ENCODE data around the gene TRAK2.
A peak's percentile ranks its signal among the peaks of the same experiment; 100 is the strongest.

Gene TRAK2

DNA sequence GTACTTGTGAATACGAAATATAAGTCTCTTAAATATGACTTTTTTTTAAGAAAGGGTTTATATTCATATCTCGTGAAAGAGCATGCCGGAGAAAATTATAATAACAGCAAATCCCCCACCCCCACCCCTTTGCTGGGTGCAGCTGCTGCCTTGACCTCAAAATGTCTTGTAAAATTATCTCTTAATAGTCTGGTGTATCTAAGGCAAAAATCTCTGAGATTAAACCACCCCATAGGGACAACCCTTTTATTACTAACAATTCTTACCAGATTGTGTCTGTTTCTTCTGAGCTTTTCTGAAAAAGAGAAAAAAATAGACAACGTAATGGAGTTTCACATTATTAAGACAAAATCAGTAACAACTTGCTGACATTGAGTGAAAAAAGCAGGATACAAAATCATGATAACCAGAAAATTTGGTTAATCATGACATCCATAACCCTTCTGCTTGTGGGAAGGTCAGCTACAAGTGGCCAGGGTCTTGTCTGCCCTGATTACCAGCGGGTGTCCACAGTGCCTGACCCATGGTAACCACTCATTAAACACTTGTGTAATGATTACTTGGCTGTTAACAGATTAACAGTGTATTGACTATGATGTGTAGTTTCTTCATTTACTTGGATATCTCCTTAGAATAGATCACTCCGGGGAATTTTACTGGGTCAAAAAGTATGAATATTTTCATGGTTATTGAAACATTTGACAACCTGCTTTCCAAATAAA is 1.8 kb upstream of the TRAK2 start:
- peak overlapping the region; percentile 90 for H3K4me3 ChIP-seq (ENCODE audit: low read depth, low read length)
- no peak for TF ChIP-seq CTCF (IDR thresholded peaks at IDR 0.05; ENCODE audit: low read depth, low read length, missing control alignments)
- in situ Hi-C loops (cut with HindIII; ENCODE audit: low pct_ligation_motif_present, low sequenced_read_pairs) = no loop called here
- H3K27me3 ChIP-seq (replicated peaks) = no peaks in the 10 kb centered on the region
- H3K36me3 ChIP-seq (replicated peaks) = no peaks in the 10 kb centered on the region
- no peak for DNase-seq
- H3K27ac ChIP-seq = no peak overlapping the region

DNA sequence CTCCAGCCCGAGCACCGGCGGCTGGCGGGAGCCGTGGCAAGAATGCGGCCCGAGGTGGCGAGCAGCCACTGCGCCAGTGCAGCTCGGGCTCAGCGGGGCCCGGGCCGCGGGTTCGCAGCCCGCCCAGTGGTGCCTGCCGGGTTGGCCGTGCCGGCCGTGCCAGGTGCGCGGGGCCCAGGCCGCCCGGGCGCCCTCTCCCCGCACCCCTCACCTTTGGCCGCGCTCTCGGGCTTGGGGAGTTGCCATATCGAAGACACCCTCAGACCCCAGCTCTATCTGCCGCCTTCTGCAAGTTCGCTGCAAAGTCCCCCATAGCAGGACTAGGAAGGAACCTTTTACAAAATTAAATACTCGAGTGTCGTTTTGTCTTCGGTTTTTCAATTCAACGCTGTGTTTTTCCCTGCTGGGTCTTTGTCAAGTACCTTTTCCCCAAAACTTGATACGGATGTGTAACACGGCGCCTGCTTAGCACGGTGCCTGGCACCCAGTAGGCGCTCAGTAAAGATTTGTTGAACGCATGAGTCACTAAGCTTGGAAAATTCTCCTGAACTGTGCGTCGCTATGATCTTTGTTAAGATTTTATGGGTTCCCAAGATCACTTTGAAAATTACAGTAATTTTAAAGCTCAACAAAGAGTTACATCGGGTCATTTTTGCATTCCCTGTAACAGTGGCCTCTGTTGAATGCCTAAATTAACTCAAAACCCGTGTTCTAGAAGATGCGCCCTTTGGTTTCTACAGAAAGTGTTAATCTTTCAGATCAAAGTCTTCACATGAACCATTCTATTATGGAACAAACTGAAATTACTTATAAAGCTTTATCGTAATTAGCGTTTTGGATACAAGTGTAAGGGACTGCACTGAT is 1.0 kb upstream of the TRAK2 start:
- peak overlapping the region; percentile 68 for H3K27ac ChIP-seq
- no peak for TF ChIP-seq CTCF (IDR thresholded peaks at IDR 0.05; ENCODE audit: low read depth, low read length, missing control alignments)
- H3K27me3 ChIP-seq (replicated peaks) = no peaks in the 10 kb centered on the region
- no peaks in the 10 kb centered on the region for H3K36me3 ChIP-seq (replicated peaks)
- DNase-seq = no peak
- in situ Hi-C loops (cut with HindIII; ENCODE audit: low pct_ligation_motif_present, low sequenced_read_pairs) = no loop called here
- H3K4me3 ChIP-seq (ENCODE audit: low read depth, low read length) = peak overlapping the region; percentile 90

GRCh38 chr2:201450954-201451291 is 335 bp downstream of the TRAK2 start:
- in situ Hi-C loops (cut with HindIII; ENCODE audit: low pct_ligation_motif_present, low sequenced_read_pairs) = no loop called here
- Histone ChIP-seq H3K4me3 (ENCODE audit: low read depth, low read length) (peak overlapping the region; percentile 90), H3K27ac (peak overlapping the region; percentile 68), H3K27me3 (replicated peaks) (no peaks in the 10 kb centered on the region), H3K36me3 (replicated peaks) (no peaks in the 10 kb centered on the region)
- no peak for TF ChIP-seq CTCF (IDR thresholded peaks at IDR 0.05; ENCODE audit: low read depth, low read length, missing control alignments)
- DNase-seq = no peak

- Histone ChIP-seq H3K27ac (no peak overlapping the region), H3K4me3 (ENCODE audit: low read depth, low read length) (no peak overlapping the region), H3K36me3 (replicated peaks) (no peaks in the 10 kb centered on the region), H3K27me3 (replicated peaks) (no peaks in the 10 kb centered on the region)
- in situ Hi-C loops (cut with HindIII; ENCODE audit: low pct_ligation_motif_present, low sequenced_read_pairs) = no loop called here
- no peak for TF ChIP-seq CTCF (IDR thresholded peaks at IDR 0.05; ENCODE audit: low read depth, low read length, missing control alignments)
- no peak for DNase-seq
These were observed 2.6 kb downstream of the TRAK2 start for GRCh38 chr2:201448701-201449100.

DNA sequence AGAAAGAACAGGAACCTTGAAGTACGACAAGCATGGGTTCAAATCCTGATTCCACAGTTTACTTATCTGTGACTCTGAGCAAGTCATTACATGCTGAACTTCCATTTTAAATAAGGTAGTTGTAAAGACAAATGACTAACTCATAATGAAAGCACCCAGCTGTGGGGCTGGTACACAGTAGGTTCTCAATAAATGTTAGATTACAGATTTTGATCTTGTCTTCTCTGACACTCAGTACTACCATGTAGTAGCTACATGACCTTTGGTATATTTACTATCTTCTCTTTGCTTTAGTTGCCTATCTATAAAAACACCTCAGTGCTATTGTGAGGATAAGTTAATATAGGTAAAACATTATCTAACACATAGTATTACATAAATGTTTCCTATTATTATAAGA is 3.2 kb downstream of the TRAK2 start:
- TF ChIP-seq CTCF (IDR thresholded peaks at IDR 0.05; ENCODE audit: low read depth, low read length, missing control alignments) = no peak
- no peak for DNase-seq
- H3K27ac ChIP-seq = no peak overlapping the region
- H3K36me3 ChIP-seq (replicated peaks) = no peaks in the 10 kb centered on the region
- in situ Hi-C loops (cut with HindIII; ENCODE audit: low pct_ligation_motif_present, low sequenced_read_pairs) = no loop called here
- H3K4me3 ChIP-seq (ENCODE audit: low read depth, low read length) = no peak overlapping the region
- H3K27me3 ChIP-seq (replicated peaks) = no peaks in the 10 kb centered on the region

All from brain microvascular endothelial cell (primary cell).